Measurements from ENCODE around the gene HRAS. TPM values are rescaled to one million over a fixed set of nuclear protein-coding genes. Genes with fewer than 3 reads are reported as not detected.

Gene HRAS
- total RNA-seq, 2 donors from 2014 or later, result 31.7 to 48.1 TPM

GRCh38 chr11:559712-560304 lies 24.4 kb upstream of the HRAS start:
- Histone ChIP-seq H3K4me3 (peak overlapping the region; percentile 56 to 91), H3K4me1 (peaks cover 0 to 27% of the 10 kb centered on the region in 2 donors), H3K36me3 (no peaks in the 10 kb centered on the region), H3K9me3 (no peaks in the 10 kb centered on the region), H3K27me3 (peaks cover 11 to 15% of the 10 kb centered on the region in 2 donors), H3K27ac (peak overlapping the region in 1 of 2 donors; percentile 57)
- no peak for TF ChIP-seq CTCF (IDR thresholded peaks at IDR 0.05)
- no peak for DNase-seq (ENCODE audit: low spot score)

- no peak overlapping the region for H3K27ac ChIP-seq
- no peaks in the 10 kb centered on the region for H3K9me3 ChIP-seq
- no peak for DNase-seq (ENCODE audit: low spot score)
- no peaks in the 10 kb centered on the region for H3K36me3 ChIP-seq
- no peak for TF ChIP-seq CTCF (IDR thresholded peaks at IDR 0.05)
- peaks cover 15 to 21% of the 10 kb centered on the region in 2 donors for H3K27me3 ChIP-seq
- peaks cover 0 to 32% of the 10 kb centered on the region in 2 donors for H3K4me1 ChIP-seq
- no peak overlapping the region for H3K4me3 ChIP-seq
These were observed 23.7 kb upstream of the HRAS start for GRCh38 chr11:559020-559620.

GRCh38 chr11:558503-558902 lies 23.1 kb upstream of the HRAS start:
- peaks cover 0 to 32% of the 10 kb centered on the region in 2 donors for H3K4me1 ChIP-seq
- no peak for TF ChIP-seq CTCF (IDR thresholded peaks at IDR 0.05)
- H3K9me3 ChIP-seq, result no peaks in the 10 kb centered on the region
- no peaks in the 10 kb centered on the region for H3K36me3 ChIP-seq
- no peak overlapping the region for H3K4me3 ChIP-seq
- no peak overlapping the region for H3K27ac ChIP-seq
- DNase-seq (ENCODE audit: low spot score), result no peak
- H3K27me3 ChIP-seq, result peaks cover 17 to 28% of the 10 kb centered on the region in 2 donors

GRCh38 chr11:557328-558132 lies 22.2 kb upstream of the HRAS start:
- H3K27me3 ChIP-seq, result peaks cover 17 to 36% of the 10 kb centered on the region in 2 donors
- DNase-seq (ENCODE audit: low spot score), result no peak

GRCh38 chr11:556662-557256 lies 21.4 kb upstream of the HRAS start:
- no peaks in the 10 kb centered on the region for H3K36me3 ChIP-seq
- TF ChIP-seq CTCF (IDR thresholded peaks at IDR 0.05), result no peak
- no peak for DNase-seq (ENCODE audit: low spot score)
- no peaks in the 10 kb centered on the region for H3K9me3 ChIP-seq
- peaks cover 17 to 36% of the 10 kb centered on the region in 2 donors for H3K27me3 ChIP-seq
- H3K27ac ChIP-seq, result no peak overlapping the region
- no peak overlapping the region for H3K4me3 ChIP-seq
- H3K4me1 ChIP-seq, result peaks cover 0 to 31% of the 10 kb centered on the region in 2 donors

More at GRCh38 chr11:557328-558132, 22.2 kb upstream of the HRAS start:
- Histone ChIP-seq H3K36me3 (no peaks in the 10 kb centered on the region), H3K4me3 (no peak overlapping the region), H3K9me3 (no peaks in the 10 kb centered on the region), H3K4me1 (peaks cover 0 to 32% of the 10 kb centered on the region in 2 donors), H3K27ac (no peak overlapping the region)
- TF ChIP-seq CTCF (IDR thresholded peaks at IDR 0.05), result no peak

Measured in right atrium auricular region (tissue), 2 donors.